GM19468 (cell line): ENCODE results near the gene LIPN.
"Not testable (repeated sequence)": the region's sequence is repeated elsewhere in the genome, so short reads cannot be mapped to it uniquely, and the experiment has no call there.

ENCODE experiments used
- ATAC-seq: cut with Tn5 transposase; IDR thresholded peaks from one replicate; pipeline ENCODE4 v1.9.1; 2021; ENCODE audit warnings: mild to moderate bottlenecking, moderate library complexity, moderate number of reproducible peaks; ENCODE audit not compliant: unreplicated experiment; ENCODE audit errors: extremely low read depth

The LIPN gene, protein sequence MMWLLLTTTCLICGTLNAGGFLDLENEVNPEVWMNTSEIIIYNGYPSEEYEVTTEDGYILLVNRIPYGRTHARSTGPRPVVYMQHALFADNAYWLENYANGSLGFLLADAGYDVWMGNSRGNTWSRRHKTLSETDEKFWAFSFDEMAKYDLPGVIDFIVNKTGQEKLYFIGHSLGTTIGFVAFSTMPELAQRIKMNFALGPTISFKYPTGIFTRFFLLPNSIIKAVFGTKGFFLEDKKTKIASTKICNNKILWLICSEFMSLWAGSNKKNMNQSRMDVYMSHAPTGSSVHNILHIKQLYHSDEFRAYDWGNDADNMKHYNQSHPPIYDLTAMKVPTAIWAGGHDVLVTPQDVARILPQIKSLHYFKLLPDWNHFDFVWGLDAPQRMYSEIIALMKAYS

DNA sequence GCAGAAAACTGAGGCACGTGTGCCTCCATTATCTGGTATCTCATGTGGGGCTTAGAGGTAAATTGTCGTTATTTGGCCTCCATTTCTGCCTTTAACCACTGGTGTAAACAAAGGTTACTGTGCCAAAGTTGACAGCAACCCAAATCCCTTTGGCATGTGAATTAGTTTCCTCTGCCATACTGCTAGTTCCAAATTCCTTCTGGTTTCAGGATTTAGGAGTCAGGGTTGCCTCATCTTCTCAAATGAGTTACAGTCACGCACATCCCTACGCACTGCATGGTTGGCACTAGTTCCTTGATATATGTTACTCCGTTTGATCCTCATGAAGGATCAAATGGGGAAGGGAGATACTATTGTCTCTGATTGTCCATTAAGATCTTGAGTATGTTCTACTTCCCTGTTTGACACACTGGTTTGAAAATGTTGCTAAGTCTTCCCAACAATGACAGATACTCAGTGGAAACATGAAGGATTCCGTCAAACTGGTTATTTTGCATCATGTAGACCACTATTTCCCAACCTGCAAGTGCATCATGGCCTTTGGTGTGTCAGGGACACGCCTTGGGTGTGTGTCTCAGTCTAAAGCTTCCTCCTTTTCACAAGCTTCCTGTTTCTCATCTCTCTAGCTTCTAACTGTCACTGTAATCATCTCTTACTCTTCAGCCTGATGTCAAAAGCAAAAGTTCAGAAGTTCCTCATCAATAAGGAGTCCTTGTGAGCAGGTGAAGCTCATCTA is at the start of gene LIPN:
LIPN (plus strand) TSS at position 655 of the 736 bp plus-strand sequence. CDS start 1,386 bp downstream, outside the sequence.
- no peak for ATAC-seq

DNA sequence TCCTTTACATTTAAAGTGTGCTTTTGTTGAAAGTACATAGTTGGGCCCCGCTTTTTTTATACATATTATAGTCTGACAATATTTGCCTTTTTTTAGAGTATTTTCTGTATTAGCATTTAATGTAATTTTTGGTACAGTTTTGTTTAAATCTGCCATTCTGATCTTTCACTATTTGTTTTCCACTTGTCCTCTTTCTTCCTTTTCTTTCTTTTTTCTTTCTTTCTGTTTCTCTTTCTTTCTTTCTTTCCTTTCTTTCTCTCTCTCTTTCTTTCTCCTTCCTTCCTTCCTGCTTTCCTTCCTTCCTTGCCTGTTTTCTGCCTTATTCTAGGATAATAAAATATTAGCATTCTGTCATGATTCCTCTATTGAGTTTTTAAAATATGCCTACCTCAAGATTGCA is 44.3 kb upstream of the LIPN start:
- no peak for ATAC-seq

DNA sequence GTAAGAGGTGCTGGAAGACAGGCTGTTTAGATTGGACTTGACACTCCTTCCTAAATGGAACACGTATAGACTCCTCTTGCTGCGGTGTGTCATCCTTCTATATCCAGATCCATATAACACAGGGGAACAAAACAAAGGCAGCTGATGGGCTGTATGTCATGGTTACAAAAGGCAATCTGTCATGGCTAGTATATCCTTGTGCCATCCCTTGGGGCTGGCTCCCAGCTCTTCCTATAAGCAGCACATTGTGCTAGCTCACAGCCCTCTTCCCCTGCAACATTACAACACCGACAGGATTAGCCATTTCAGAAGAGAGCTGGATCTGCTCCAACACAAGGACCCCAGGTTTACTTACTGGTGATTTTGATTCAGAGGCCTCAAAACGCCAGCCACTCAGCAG is 38.4 kb upstream of the LIPN start:
- ATAC-seq = no peak

DNA sequence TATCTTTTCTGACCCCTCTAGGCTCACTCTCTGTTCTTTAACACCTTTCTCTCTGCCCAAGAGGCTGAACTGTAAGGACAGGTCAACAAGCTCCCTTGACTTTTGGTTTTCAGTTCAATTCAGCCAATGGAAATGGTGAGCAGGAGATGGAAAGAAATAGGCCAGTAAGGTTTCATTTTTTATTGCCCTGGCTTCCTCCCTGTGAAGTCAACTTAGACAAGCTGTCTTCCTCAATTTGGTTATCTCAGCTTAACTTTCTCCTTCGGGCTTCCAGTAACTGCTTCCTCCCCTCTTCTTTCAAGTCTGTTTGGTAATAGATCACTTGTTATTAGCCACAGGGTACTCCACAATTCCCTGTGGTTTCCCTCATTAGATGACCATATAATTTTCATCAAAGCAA is 34.0 kb upstream of the LIPN start:
- ATAC-seq = peak; percentile 39

GRCh38 chr10:88728107-88728763 is 31.6 kb upstream of the LIPN start:
- ATAC-seq = no peak

GRCh38 chr10:88730864-88731263 is 29.0 kb upstream of the LIPN start:
- ATAC-seq = no peak

DNA sequence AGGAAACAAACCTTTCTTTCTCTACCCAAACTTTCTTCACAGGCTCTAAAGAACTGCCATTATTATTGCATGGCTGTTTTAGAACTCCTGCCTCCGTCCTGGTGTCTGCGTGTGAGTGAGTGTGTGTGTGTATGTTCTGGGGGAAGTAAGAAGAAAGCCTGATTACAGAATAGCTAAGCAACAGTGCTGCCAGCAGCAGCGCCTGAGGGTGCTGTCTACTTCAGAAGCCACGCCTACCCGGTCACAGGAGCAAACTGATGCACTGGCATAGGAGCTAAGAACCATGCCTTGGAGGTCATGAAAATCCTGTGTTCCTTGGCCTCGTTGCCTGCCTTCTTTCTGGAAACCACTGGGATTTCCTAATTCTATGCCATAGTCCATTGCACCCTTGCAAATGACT is 28.5 kb upstream of the LIPN start:
- ATAC-seq = no peak

- no peak for ATAC-seq
Measured at GRCh38 chr10:88733215-88733614, 26.6 kb upstream of the LIPN start.

DNA sequence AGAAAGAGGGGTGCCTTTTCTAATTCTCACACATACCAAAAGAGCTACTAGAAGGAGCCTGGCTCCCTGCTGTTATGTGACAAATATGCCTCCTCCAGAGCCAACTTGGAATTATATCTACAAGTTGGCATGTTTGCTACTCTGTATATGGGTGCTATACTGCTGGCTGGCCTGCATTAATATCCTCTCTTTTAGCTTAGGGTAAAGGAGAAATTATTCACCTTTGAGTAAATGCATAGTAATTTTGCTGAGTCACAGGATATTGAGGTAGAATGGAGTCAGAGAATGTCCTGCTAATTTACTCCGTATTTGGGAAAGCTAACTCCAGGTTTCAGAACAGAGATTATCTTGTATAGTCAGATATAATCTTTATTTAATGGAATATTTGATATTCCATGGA is 24.2 kb upstream of the LIPN start:
- no peak for ATAC-seq

DNA sequence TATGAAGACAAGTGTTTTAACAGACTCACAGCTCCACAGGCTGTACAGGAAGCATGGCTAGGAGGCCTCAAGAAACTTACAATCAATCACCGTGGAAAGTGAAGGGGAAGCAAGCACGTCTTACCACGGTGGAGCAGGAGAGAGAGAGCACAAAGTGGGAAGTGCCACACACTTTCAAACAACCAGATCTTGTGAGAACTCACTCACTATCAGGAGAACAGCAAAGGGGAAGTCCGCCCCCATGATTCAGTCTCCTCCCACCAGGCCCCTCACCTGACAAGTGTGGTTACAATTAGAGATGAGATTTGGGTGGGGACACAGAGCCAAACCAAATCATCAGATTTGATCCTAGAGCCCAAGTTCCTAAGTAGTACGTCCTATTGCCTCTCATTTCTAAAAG is 17.9 kb upstream of the LIPN start:
- not testable (repeated sequence) for ATAC-seq

DNA sequence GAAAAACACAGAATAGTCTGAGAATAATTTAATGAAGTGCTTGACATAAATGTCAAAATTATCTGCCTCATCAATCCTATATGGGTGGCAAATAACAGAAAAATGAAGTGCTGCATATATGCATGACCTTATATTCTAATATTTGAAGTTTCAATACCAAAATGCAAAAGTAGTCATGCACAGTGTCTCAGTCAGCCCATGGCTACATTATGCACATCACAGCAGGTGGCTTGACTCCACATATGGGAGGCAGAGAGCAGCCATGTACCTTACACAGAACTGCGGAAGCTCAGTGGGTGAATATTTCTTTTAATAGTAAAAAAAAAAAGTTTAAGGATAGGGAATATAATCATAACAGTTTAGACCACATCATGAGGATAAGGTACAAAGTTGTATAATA is 17.4 kb upstream of the LIPN start:
- ATAC-seq = no peak

DNA sequence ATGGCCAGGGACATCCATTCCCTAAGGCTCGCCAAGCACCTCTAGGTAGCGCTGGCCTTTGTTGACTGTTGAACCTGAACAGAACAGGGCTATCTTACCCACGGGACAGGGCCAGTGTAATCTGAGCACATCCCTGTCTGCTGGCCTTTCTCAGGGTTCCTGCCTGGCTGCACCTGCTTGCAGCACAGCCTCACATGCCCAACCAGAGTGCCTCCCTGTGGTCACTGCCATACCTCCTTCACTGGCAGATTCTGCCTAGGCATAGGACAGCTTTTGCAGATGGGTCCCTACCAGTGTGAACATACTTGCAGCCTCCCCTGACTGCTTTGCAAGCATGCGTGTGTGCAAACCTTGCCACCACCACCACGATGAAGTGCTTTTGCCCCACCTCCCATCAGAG is 15.8 kb upstream of the LIPN start:
- no peak for ATAC-seq

GRCh38 chr10:88745633-88746032 is 14.2 kb upstream of the LIPN start:
- ATAC-seq = no peak

- ATAC-seq = no peak
Measured at GRCh38 chr10:88754287-88754686, 5.5 kb upstream of the LIPN start.

DNA sequence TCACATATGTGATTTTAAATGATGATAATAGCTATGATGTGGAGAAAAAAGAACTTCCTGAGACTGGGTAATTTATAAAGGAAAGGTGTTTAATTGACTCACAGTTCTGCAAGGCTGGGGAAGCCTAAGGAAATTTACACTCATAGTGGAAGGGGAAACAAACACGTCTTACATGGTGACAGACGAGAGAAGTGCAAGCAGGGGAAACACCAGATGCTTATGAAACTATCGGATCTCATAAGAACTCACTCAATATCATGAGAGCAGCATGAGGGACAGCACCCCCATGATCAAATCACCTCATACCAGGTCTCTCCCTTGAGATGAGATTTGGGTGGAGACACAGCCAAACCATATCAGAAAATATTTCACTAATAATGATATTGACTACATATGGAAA is 4.1 kb upstream of the LIPN start:
- ATAC-seq = no peak

- no peak for ATAC-seq
Measured at GRCh38 chr10:88756660-88757059, 3.2 kb upstream of the LIPN start.

GRCh38 chr10:88762906-88763305 is 3.1 kb downstream of the LIPN start:
- ATAC-seq = no peak

GRCh38 chr10:88763441-88763840 is 3.6 kb downstream of the LIPN start:
- no peak for ATAC-seq

DNA sequence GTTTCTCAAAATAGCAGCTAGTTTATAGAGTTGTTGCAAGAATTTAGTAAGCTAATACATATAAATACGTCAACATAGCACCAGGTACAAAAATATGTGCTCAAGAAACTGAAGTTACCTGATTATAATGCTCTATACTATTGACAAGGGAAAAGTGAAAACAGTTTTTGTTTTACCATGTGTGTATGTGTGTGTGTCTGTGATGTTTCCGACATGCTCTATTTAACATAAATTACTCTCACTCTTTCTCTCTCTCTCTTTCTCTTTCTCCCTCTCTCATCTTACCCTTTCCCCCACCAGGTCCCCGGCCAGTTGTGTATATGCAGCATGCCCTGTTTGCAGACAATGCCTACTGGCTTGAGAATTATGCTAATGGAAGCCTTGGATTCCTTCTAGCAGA is 4.3 kb downstream of the LIPN start:
- no peak for ATAC-seq

DNA sequence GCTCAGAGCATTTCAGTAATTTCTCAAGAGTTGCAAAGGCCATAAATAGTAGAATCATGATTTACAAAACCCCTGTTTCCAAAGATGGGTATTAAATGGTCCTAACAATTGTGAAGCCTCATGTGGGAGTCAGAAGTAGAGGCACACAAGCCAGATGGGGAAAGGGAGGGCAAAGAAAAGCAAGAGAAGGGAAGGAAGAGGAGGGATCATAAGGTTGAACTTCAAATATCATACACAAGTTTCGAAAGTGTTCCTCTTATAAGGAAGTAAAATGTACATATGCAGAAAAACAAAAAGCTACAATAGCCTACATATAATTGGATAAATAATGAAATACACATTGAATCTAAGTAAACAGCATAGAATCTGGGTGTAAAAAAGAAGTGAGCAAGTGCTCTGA is 6.0 kb downstream of the LIPN start:
- no peak for ATAC-seq

GRCh38 chr10:88769384-88769783 is 9.6 kb downstream of the LIPN start:
- no peak for ATAC-seq
